ENCODE measurements around the gene CDC45. TPM values are rescaled to one million over a fixed set of nuclear protein-coding genes. Genes with fewer than 3 reads are reported as not detected.

Gene CDC45
- total and polyA plus RNA-seq, 2 donors (not counting 1 experiment from before 2014, with no cell fraction given): 3.8 to 12.0 TPM

- no peak overlapping the region for H3K27ac ChIP-seq (ENCODE audit: insufficient read depth, low read length)
- DNase-seq (ENCODE audit: low read depth in 2 of 2): no peak
- H3K4me3 ChIP-seq (replicated peaks in 1 of 4; ENCODE audit: control extremely low read depth in 1 of 4, insufficient read depth in 1 of 4, low read depth in 3 of 4, low read length in 4 of 4): no peak overlapping the region
- H3K36me3 ChIP-seq (ENCODE audit: control insufficient read depth, insufficient read depth, low read length): peaks cover 1% of the 10 kb centered on the region
- peaks cover 3% of the 10 kb centered on the region for H3K4me1 ChIP-seq (ENCODE audit: control insufficient read depth, extremely low read depth, insufficient read depth, low read length)
- no peaks in the 10 kb centered on the region for H3K9me3 ChIP-seq (ENCODE audit: control insufficient read depth, insufficient read depth, low read depth, low read length)
- no peak overlapping the region for H3K9ac ChIP-seq (ENCODE audit: insufficient read depth, low read length)
- no peaks in the 10 kb centered on the region for H4K20me1 ChIP-seq (ENCODE audit: control insufficient read depth, extremely low read depth, insufficient read depth, low read length)
- no peaks in the 10 kb centered on the region for H3K79me2 ChIP-seq (ENCODE audit: control insufficient read depth, insufficient read depth, low read length)
- TF ChIP-seq EZH2 (IDR thresholded peaks at IDR 0.05; ENCODE audit: low read length, missing control alignments): no peak
- no peak for TF ChIP-seq CTCF (conservative IDR thresholded peaks at IDR 0.05 in 1 of 2, IDR thresholded peaks at IDR 0.05 in 1 of 2; ENCODE audit: low read depth in 1 of 2, low read length in 2 of 2)
- H3K27me3 ChIP-seq (ENCODE audit: control insufficient read depth, insufficient read depth, low read length): no peaks in the 10 kb centered on the region
- no peak overlapping the region for H2AFZ ChIP-seq (ENCODE audit: low read length)
- no peak overlapping the region for H3K4me2 ChIP-seq (ENCODE audit: extremely low read depth, insufficient read depth, low read length)
Measured at GRCh38 chr22:19494001-19494560, 14.4 kb downstream of the CDC45 start.

- no peak overlapping the region for H3K9ac ChIP-seq (ENCODE audit: insufficient read depth, low read length)
- no peaks in the 10 kb centered on the region for H3K27me3 ChIP-seq (ENCODE audit: control insufficient read depth, insufficient read depth, low read length)
- H3K4me2 ChIP-seq (ENCODE audit: extremely low read depth, insufficient read depth, low read length): no peak overlapping the region
- H3K4me3 ChIP-seq (replicated peaks in 1 of 4; ENCODE audit: control extremely low read depth in 1 of 4, insufficient read depth in 1 of 4, low read depth in 3 of 4, low read length in 4 of 4): no peak overlapping the region
- no peaks in the 10 kb centered on the region for H4K20me1 ChIP-seq (ENCODE audit: control insufficient read depth, extremely low read depth, insufficient read depth, low read length)
- TF ChIP-seq EZH2 (IDR thresholded peaks at IDR 0.05; ENCODE audit: low read length, missing control alignments) (no peak), CTCF (conservative IDR thresholded peaks at IDR 0.05 in 1 of 2, IDR thresholded peaks at IDR 0.05 in 1 of 2; ENCODE audit: low read depth in 1 of 2, low read length in 2 of 2) (no peak)
- H3K9me3 ChIP-seq (ENCODE audit: control insufficient read depth, insufficient read depth, low read depth, low read length): no peaks in the 10 kb centered on the region
- H3K4me1 ChIP-seq (ENCODE audit: control insufficient read depth, extremely low read depth, insufficient read depth, low read length): peaks cover 3% of the 10 kb centered on the region
- DNase-seq (ENCODE audit: low read depth in 2 of 2): no peak
- H2AFZ ChIP-seq (ENCODE audit: low read length): no peak overlapping the region
- H3K27ac ChIP-seq (ENCODE audit: insufficient read depth, low read length): no peak overlapping the region
- H3K79me2 ChIP-seq (ENCODE audit: control insufficient read depth, insufficient read depth, low read length): no peaks in the 10 kb centered on the region
- H3K36me3 ChIP-seq (ENCODE audit: control insufficient read depth, insufficient read depth, low read length): peaks cover 3% of the 10 kb centered on the region
Measured at GRCh38 chr22:19494676-19495173, 15.0 kb downstream of the CDC45 start.

DNA sequence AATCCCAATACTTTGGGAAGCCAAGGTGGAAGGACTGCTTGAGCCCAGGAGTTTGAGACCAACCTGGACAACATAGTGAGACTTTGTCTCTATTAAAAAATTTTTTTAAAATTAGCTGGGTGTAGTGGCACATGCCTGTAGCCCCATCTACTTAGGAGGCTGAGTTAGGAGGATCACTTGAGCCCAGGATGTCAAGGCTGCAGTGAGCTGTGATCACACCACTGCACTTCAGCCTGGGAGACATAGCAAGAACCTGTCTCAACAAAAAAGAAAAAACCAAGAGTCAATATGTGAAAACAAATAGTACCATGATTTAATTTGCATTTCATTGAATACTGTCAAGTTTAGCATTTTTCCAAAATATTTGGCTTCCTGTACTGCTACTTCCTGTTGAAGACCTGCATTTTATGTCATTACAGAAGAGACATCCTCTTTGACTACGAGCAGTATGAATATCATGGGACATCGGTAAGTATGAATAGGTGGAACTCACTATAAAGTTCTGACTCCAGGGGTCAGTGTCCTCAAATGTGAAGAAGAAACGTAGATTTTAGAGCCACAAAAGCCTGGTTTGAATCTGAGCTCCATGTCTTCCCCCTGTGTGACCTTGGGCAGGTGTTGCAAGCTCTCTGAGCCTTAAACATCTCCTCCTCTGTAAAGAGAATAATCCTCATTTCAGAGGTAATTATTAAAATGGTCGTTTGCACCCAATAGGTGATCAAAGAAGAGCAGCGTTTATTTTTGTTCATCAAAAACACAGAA, 16.0 kb downstream of the CDC45 start:
- peaks cover 3% of the 10 kb centered on the region for H3K36me3 ChIP-seq (ENCODE audit: control insufficient read depth, insufficient read depth, low read length)
- TF ChIP-seq EZH2 (IDR thresholded peaks at IDR 0.05; ENCODE audit: low read length, missing control alignments): no peak
- peak in 1 of 2 donors; percentile 28 for TF ChIP-seq CTCF (conservative IDR thresholded peaks at IDR 0.05 in 1 of 2, IDR thresholded peaks at IDR 0.05 in 1 of 2; ENCODE audit: low read depth in 1 of 2, low read length in 2 of 2)
- no peaks in the 10 kb centered on the region for H4K20me1 ChIP-seq (ENCODE audit: control insufficient read depth, extremely low read depth, insufficient read depth, low read length)

More for the DNA sequence above, 16.0 kb downstream of the CDC45 start:
- Histone ChIP-seq H3K9ac (ENCODE audit: insufficient read depth, low read length) (no peak overlapping the region), H3K4me2 (ENCODE audit: extremely low read depth, insufficient read depth, low read length) (no peak overlapping the region), H2AFZ (ENCODE audit: low read length) (no peak overlapping the region), H3K4me1 (ENCODE audit: control insufficient read depth, extremely low read depth, insufficient read depth, low read length) (peaks cover 3% of the 10 kb centered on the region), H3K27ac (ENCODE audit: insufficient read depth, low read length) (no peak overlapping the region), H3K79me2 (ENCODE audit: control insufficient read depth, insufficient read depth, low read length) (no peaks in the 10 kb centered on the region), H3K9me3 (ENCODE audit: control insufficient read depth, insufficient read depth, low read depth, low read length) (no peaks in the 10 kb centered on the region), H3K4me3 (replicated peaks in 1 of 4; ENCODE audit: control extremely low read depth in 1 of 4, insufficient read depth in 1 of 4, low read depth in 3 of 4, low read length in 4 of 4) (no peak overlapping the region), H3K27me3 (ENCODE audit: control insufficient read depth, insufficient read depth, low read length) (no peaks in the 10 kb centered on the region)
- DNase-seq (ENCODE audit: low read depth in 2 of 2): peak in 1 of 2 donors; percentile 57

Data from fibroblast of lung (primary cell).